A673 (cell line): ENCODE data around the gene PRKG1.

Experiments
- EZH2 ChIP-seq: fragments of 200-600 bp; sonication (generic); IDR thresholded peaks from 2 replicates; pipeline ENCODE4 v1.6.1; 2017; ENCODE audit warnings: borderline replicate concordance, low read depth, mild to moderate bottlenecking, mixed read lengths, antibody characterized with exemption, low read length; ENCODE audit not compliant: poor library complexity, severe bottlenecking
- TF ChIP-seq, protein P1 (sequence below): fragments of 300-800, 200-600 bp; sonication (generic); conservative IDR thresholded peaks from 2 replicates; pipeline ENCODE4 v1.5.1; 2017; ENCODE audit warnings: low read depth, mild to moderate bottlenecking, antibody characterized with exemption, low read length, moderate library complexity, mixed read lengths

DNA sequence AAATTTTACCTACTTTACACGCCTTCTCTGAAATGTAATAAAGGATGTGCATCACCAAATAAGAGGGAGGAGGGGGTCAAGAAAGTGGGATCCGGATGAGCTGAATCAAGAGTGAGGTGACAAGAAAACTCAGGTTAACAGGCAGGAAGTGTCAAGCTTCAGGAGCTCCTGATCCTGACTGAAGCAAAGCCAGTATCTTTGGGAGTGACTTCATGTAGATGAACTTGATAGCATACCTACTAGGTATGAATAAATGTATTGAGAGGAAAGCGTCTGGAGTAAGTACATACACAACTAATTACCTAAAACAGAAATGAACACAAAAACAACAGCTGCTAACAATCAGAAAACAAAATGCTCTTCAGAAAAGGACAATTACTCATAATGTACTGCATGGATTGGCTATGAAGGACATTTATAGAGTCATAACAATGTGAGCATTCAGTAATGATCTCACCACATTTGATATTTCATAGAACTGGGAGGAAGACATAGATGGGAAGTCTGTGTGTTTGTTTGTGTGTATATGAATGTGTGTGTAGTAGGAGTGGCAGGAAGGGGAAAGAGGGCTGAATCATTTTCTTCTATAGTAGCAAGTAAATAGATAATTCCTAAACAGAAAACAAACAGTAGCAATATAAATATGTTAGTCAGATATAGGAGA is 29.4 kb downstream of the PRKG1 start:
- TF ChIP-seq, protein P1, sequence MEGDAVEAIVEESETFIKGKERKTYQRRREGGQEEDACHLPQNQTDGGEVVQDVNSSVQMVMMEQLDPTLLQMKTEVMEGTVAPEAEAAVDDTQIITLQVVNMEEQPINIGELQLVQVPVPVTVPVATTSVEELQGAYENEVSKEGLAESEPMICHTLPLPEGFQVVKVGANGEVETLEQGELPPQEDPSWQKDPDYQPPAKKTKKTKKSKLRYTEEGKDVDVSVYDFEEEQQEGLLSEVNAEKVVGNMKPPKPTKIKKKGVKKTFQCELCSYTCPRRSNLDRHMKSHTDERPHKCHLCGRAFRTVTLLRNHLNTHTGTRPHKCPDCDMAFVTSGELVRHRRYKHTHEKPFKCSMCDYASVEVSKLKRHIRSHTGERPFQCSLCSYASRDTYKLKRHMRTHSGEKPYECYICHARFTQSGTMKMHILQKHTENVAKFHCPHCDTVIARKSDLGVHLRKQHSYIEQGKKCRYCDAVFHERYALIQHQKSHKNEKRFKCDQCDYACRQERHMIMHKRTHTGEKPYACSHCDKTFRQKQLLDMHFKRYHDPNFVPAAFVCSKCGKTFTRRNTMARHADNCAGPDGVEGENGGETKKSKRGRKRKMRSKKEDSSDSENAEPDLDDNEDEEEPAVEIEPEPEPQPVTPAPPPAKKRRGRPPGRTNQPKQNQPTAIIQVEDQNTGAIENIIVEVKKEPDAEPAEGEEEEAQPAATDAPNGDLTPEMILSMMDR = no peak
- TF ChIP-seq EZH2 = no peak
